ENCODE measurements around the gene GRAMD1A.

GRCh38 chr19:35038623-35039512 is 38.7 kb downstream of the GRAMD1A start:
- TF ChIP-seq CTCF (IDR thresholded peaks at IDR 0.05; ENCODE audit: low read depth, low read length, poor library complexity, severe bottlenecking) (no peak), EZH2phosphoT487 (IDR thresholded peaks at IDR 0.05; ENCODE audit: borderline replicate concordance, low read length) (no peak)
